CD4-positive, alpha-beta T cell (primary cell): ENCODE data around the gene MCEMP1. TPM values are rescaled to one million over a fixed set of nuclear protein-coding genes. Genes with fewer than 3 reads are reported as not detected.
A peak's percentile ranks its signal among the peaks of the same experiment; 100 is the strongest.

Experiments used
- ATAC-seq: fragments of 200-7000 bp; cut with Tn5 transposase; one replicate; pipeline ENCODE4 v1.10.0; 2022; ENCODE audit warnings: mild to moderate bottlenecking; ENCODE audit not compliant: poor library complexity
- CTCF ChIA-PET: fragments of 350-600 bp; sonication (Branson Sonifier 250); formaldehyde crosslinking; loops from one replicate; lab custom pipeline; 2021; ENCODE audit warnings: antibody characterized with exemption, inconsistent platforms; lab: Charles Lee
- POLR2A ChIA-PET: fragments of 350-600 bp; sonication (Branson Sonifier 250); formaldehyde crosslinking; loops from one replicate; lab custom pipeline; 2021; ENCODE audit warnings: antibody characterized with exemption, inconsistent platforms; lab: Charles Lee
- DNase-seq, 14 experiments: peaks; one replicate each; pipeline ENCODE4 v3.0.0-alpha.2; 2013 to 2020; ENCODE audit warnings: mixed read lengths in 2 of 14
- H3K27ac ChIP-seq, 2 donors: one replicate each; pipeline versions ENCODE4 v1.5.1 to v1.7.0; 2013; ENCODE audit warnings: low read length in 2 of 2, low read depth in 1 of 2, mild to moderate bottlenecking in 1 of 2
- H3K27me3 ChIP-seq, 2 experiments: 1 replicate in 1 of 2; 2 replicates in 1 of 2; pipeline versions ENCODE4 v1.6.1 to v1.7.0; 2013; ENCODE audit warnings: low read length in 2 of 2, control low read depth in 1 of 2, mild to moderate bottlenecking in 1 of 2, moderate library complexity in 1 of 2; ENCODE audit not compliant: insufficient read depth in 2 of 2, control insufficient read depth in 1 of 2
- H3K36me3 ChIP-seq: one replicate; pipeline ENCODE4 v1.6.1; 2013; ENCODE audit warnings: low read length, control low read depth; ENCODE audit not compliant: insufficient read depth
- H3K4me1 ChIP-seq: one replicate; pipeline ENCODE4 v1.6.1; 2013; ENCODE audit warnings: low read length, control low read depth; ENCODE audit not compliant: insufficient read depth
- H3K4me3 ChIP-seq: one replicate; pipeline ENCODE4 v1.5.1; 2013; ENCODE audit warnings: mild to moderate bottlenecking, low read length, moderate library complexity
- H3K9me3 ChIP-seq, 2 experiments: 1 replicate in 1 of 2; 2 replicates in 1 of 2; pipeline versions ENCODE4 v1.6.1 to v1.7.0; 2013; ENCODE audit warnings: low read length in 2 of 2, mild to moderate bottlenecking in 2 of 2, control low read depth in 1 of 2, moderate library complexity in 1 of 2; ENCODE audit not compliant: control insufficient read depth in 1 of 2, insufficient read depth in 1 of 2
- H3K27ac Mint-ChIP-seq: one replicate; pipeline ENCODE4 v1.8.0; 2020; ENCODE audit warnings: mixed read lengths
- H3K27me3 Mint-ChIP-seq: one replicate; pipeline ENCODE4 v1.8.0; 2021; ENCODE audit warnings: mixed read lengths
- H3K36me3 Mint-ChIP-seq: one replicate; pipeline ENCODE4 v1.8.0; 2021; ENCODE audit warnings: low read depth, mixed read lengths
- H3K4me1 Mint-ChIP-seq: one replicate; pipeline ENCODE4 v1.8.0; 2021; ENCODE audit warnings: low read depth, mixed read lengths
- H3K4me3 Mint-ChIP-seq: one replicate; pipeline ENCODE4 v1.8.0; 2020; ENCODE audit warnings: mild to moderate bottlenecking, mixed read lengths
- H3K9me3 Mint-ChIP-seq: one replicate; pipeline ENCODE4 v1.8.0; 2020; ENCODE audit warnings: mixed read lengths
- CTCF ChIP-seq: fragments of 200-600 bp; IDR thresholded peaks from one replicate; pipeline ENCODE4 v1.8.0; 2022; ENCODE audit warnings: antibody characterized with exemption, mild to moderate bottlenecking
- intact Hi-C, 2 experiments: fragments of 100-400 bp; cut with DNase I in 1 of 2; cut with micrococcal nuclease in 1 of 2; formaldehyde crosslinking; loops; one replicate each; pipeline versions ENCODE4 v1.15.1 to v1.9.0; 2023 to 2025; cut with DNase I, micrococcal nuclease
- total RNA-seq, 174 experiments: library from RNA in 2 of 174; stranded (reverse) in 2 of 174; gene quantifications; one replicate each; pipeline ENCODE4 v1.2.3 and lab custom pipeline; 2021 to 2026

The MCEMP1 gene
- total RNA-seq, 2 experiments from 2014 or later = 0.38 TPM; not detected in 1

GRCh38 chr19:7646426-7646700, 30.5 kb upstream of the MCEMP1 start:
- Histone ChIP-seq H3K36me3 (peaks cover 41% of the 10 kb centered on the region), H3K4me3 (no peak overlapping the region), H3K9me3 (no peaks in the 10 kb centered on the region), H3K27ac (no peak overlapping the region), H3K4me1 (peaks cover 9% of the 10 kb centered on the region), H3K27me3 (no peaks in the 10 kb centered on the region)
- no peak overlapping the region for H3K4me3 Mint-ChIP-seq
- ATAC-seq (no peak), DNase-seq (no peak)
- H3K4me1 Mint-ChIP-seq = no peaks in the 10 kb centered on the region
- no peak overlapping the region for H3K27ac Mint-ChIP-seq
- ChIA-PET CTCF (no interaction called here), POLR2A (no interaction called here)
- H3K9me3 Mint-ChIP-seq = no peaks in the 10 kb centered on the region
- intact Hi-C loops = no loop called here
- H3K36me3 Mint-ChIP-seq = peaks cover 27% of the 10 kb centered on the region
- no peak for TF ChIP-seq CTCF
- no peaks in the 10 kb centered on the region for H3K27me3 Mint-ChIP-seq

GRCh38 chr19:7647156-7647555, 29.7 kb upstream of the MCEMP1 start:
- ATAC-seq (no peak), DNase-seq (peak in 1 of 14 experiments; percentile 24)
- H3K27ac ChIP-seq = no peak overlapping the region
- POLR2A ChIA-PET = no interaction called here
- CTCF ChIA-PET = no interaction called here
- Mint-ChIP-seq H3K36me3 (peaks cover 27% of the 10 kb centered on the region), H3K27ac (no peak overlapping the region), H3K4me1 (peaks cover 4% of the 10 kb centered on the region), H3K9me3 (no peaks in the 10 kb centered on the region), H3K4me3 (no peak overlapping the region), H3K27me3 (no peaks in the 10 kb centered on the region)
- H3K4me3 ChIP-seq = no peak overlapping the region
- H3K4me1 ChIP-seq = peaks cover 14% of the 10 kb centered on the region
- TF ChIP-seq CTCF = no peak
- intact Hi-C loops = no loop called here
- peaks cover 38% of the 10 kb centered on the region for H3K36me3 ChIP-seq
- no peaks in the 10 kb centered on the region for H3K27me3 ChIP-seq
- H3K9me3 ChIP-seq = no peaks in the 10 kb centered on the region

GRCh38 chr19:7648265-7649014, 28.4 kb upstream of the MCEMP1 start:
- intact Hi-C loops = no loop called here
- Histone ChIP-seq H3K36me3 (peaks cover 30% of the 10 kb centered on the region), H3K4me1 (peaks cover 20% of the 10 kb centered on the region), H3K27ac (no peak overlapping the region), H3K27me3 (no peaks in the 10 kb centered on the region), H3K4me3 (no peak overlapping the region), H3K9me3 (no peaks in the 10 kb centered on the region)
- no peaks in the 10 kb centered on the region for H3K27me3 Mint-ChIP-seq
- ATAC-seq = no peak
- ChIA-PET CTCF (no interaction called here), POLR2A (interaction anchor here (0.8 to 1.2 kb wide), 2 partner anchors 11 to 19 kb away, joined by 3 read pairs; partner anchors contain the start of genes PET100 and XAB2)
- no peaks in the 10 kb centered on the region for H3K9me3 Mint-ChIP-seq
- no peak for TF ChIP-seq CTCF
- H3K4me1 Mint-ChIP-seq = peaks cover 12% of the 10 kb centered on the region
- no peak for DNase-seq
- peaks cover 27% of the 10 kb centered on the region for H3K36me3 Mint-ChIP-seq
- no peak overlapping the region for H3K27ac Mint-ChIP-seq
- no peak overlapping the region for H3K4me3 Mint-ChIP-seq
